ENCODE data around the gene MAGI3.
"Not testable (repeated sequence)": the region's sequence is repeated elsewhere in the genome, so short reads cannot be mapped to it uniquely, and the experiment has no call there.

Gene MAGI3

DNA sequence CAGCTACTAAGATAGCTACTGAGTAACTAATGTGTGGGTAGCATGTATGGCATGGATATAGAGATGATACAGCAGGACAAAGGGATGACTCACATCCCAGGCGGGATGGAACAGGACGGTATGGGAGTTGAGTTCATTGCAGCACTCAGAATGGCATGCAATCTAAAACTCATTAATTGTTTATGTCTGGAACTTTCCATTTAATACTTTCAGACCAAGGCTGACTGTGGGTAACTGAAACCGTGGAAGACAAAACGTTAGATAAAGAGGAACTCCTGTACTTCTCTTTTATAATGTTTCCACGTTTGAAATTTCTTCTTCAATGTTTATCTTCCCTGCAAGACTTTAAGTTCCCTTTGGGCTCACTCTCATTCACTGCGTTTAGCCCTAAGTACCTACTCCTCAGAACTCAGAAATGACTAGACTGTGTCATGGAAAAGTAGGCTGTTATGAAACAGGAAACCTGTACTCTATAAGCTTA lies 151.9 kb downstream of the MAGI3 start:
- no peak overlapping the region for H3K27ac ChIP-seq (ENCODE audit: low read length)
- no peaks in the 10 kb centered on the region for H3K36me3 ChIP-seq (ENCODE audit: control insufficient read depth in 2 of 2, insufficient read depth in 2 of 2, low read length in 2 of 2)
- no peaks in the 10 kb centered on the region for H3K9me3 ChIP-seq (ENCODE audit: control insufficient read depth in 2 of 2, low read length in 2 of 2)
- no peak overlapping the region for H3K9ac ChIP-seq (ENCODE audit: low read length in 2 of 2)
- no peaks in the 10 kb centered on the region for H3K4me1 ChIP-seq (ENCODE audit: control insufficient read depth, insufficient read depth, low read length)
- H3K4me3 ChIP-seq (ENCODE audit: low read length in 2 of 2): no peak overlapping the region
- no peaks in the 10 kb centered on the region for H3K27me3 ChIP-seq (ENCODE audit: control insufficient read depth in 1 of 2, insufficient read depth in 2 of 2, low read length in 2 of 2)

DNA sequence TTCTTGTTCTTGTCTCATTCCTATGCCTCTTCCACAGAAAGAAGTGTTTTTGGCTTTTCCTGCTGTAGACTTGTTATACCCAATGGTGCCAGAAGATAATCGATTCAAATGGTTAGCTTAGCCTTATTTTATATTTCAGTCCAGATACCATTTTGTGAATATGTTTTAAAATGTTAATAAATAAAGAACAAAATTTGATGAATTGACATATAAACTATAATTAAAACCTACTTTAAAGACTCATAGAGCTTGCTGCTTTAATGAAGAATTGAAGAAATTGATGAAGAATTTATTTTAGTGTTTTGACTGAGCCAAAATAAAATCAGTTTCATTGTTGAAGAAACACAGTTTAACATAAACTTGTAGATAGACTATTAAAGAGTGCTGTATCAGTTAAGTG lies 152.8 kb downstream of the MAGI3 start:
- H3K27ac ChIP-seq (ENCODE audit: low read length): no peak overlapping the region
- no peaks in the 10 kb centered on the region for H3K4me1 ChIP-seq (ENCODE audit: control insufficient read depth, insufficient read depth, low read length)
- no peaks in the 10 kb centered on the region for H3K27me3 ChIP-seq (ENCODE audit: control insufficient read depth in 1 of 2, insufficient read depth in 2 of 2, low read length in 2 of 2)
- H3K36me3 ChIP-seq (ENCODE audit: control insufficient read depth in 2 of 2, insufficient read depth in 2 of 2, low read length in 2 of 2): no peaks in the 10 kb centered on the region
- no peak overlapping the region for H3K4me3 ChIP-seq (ENCODE audit: low read length in 2 of 2)
- H3K9me3 ChIP-seq (ENCODE audit: control insufficient read depth in 2 of 2, low read length in 2 of 2): no peaks in the 10 kb centered on the region
- no peak overlapping the region for H3K9ac ChIP-seq (ENCODE audit: low read length in 2 of 2)

- H3K9ac ChIP-seq (ENCODE audit: low read length in 2 of 2): no peak overlapping the region
- H3K27ac ChIP-seq (ENCODE audit: low read length): no peak overlapping the region
- no peaks in the 10 kb centered on the region for H3K9me3 ChIP-seq (ENCODE audit: control insufficient read depth in 2 of 2, low read length in 2 of 2)
- no peaks in the 10 kb centered on the region for H3K36me3 ChIP-seq (ENCODE audit: control insufficient read depth in 2 of 2, insufficient read depth in 2 of 2, low read length in 2 of 2)
- H3K4me3 ChIP-seq (ENCODE audit: low read length in 2 of 2): no peak overlapping the region
- no peaks in the 10 kb centered on the region for H3K27me3 ChIP-seq (ENCODE audit: control insufficient read depth in 1 of 2, insufficient read depth in 2 of 2, low read length in 2 of 2)
- H3K4me1 ChIP-seq (ENCODE audit: control insufficient read depth, insufficient read depth, low read length): no peaks in the 10 kb centered on the region
These were observed 154.9 kb downstream of the MAGI3 start for GRCh38 chr1:113545210-113545609.

GRCh38 chr1:113545626-113546025 lies 155.3 kb downstream of the MAGI3 start:
- H3K4me1 ChIP-seq (ENCODE audit: control insufficient read depth, insufficient read depth, low read length): no peaks in the 10 kb centered on the region
- H3K36me3 ChIP-seq (ENCODE audit: control insufficient read depth in 2 of 2, insufficient read depth in 2 of 2, low read length in 2 of 2): no peaks in the 10 kb centered on the region
- no peaks in the 10 kb centered on the region for H3K9me3 ChIP-seq (ENCODE audit: control insufficient read depth in 2 of 2, low read length in 2 of 2)
- no peaks in the 10 kb centered on the region for H3K27me3 ChIP-seq (ENCODE audit: control insufficient read depth in 1 of 2, insufficient read depth in 2 of 2, low read length in 2 of 2)
- H3K9ac ChIP-seq (ENCODE audit: low read length in 2 of 2): no peak overlapping the region
- no peak overlapping the region for H3K4me3 ChIP-seq (ENCODE audit: low read length in 2 of 2)
- H3K27ac ChIP-seq (ENCODE audit: low read length): no peak overlapping the region

DNA sequence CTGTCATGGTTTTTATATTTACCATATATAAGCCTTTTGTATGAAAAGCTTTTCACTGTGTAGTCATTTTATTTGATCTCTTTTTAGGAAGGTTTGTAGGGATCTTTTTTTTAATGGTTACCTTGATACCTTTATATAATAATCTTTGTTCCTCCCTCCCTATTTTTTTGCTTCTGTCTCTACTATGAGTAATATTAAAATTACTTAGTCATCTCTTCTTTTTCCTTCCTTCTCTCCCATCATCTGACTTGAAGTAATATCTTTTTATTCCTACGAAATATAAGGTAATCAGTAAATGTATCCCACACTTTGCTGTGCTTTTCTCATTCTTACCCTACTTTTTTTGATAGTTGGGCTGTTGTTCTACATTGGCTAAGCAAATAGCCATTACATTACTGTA lies 161.4 kb downstream of the MAGI3 start:
- Histone ChIP-seq H3K4me1 (ENCODE audit: control insufficient read depth, insufficient read depth, low read length) (no peaks in the 10 kb centered on the region), H3K9me3 (ENCODE audit: control insufficient read depth in 2 of 2, low read length in 2 of 2) (no peaks in the 10 kb centered on the region), H3K36me3 (ENCODE audit: control insufficient read depth in 2 of 2, insufficient read depth in 2 of 2, low read length in 2 of 2) (no peaks in the 10 kb centered on the region), H3K9ac (ENCODE audit: low read length in 2 of 2) (no peak overlapping the region), H3K27me3 (ENCODE audit: control insufficient read depth in 1 of 2, insufficient read depth in 2 of 2, low read length in 2 of 2) (no peaks in the 10 kb centered on the region), H3K4me3 (ENCODE audit: low read length in 2 of 2) (no peak overlapping the region), H3K27ac (ENCODE audit: low read length) (no peak overlapping the region)

DNA sequence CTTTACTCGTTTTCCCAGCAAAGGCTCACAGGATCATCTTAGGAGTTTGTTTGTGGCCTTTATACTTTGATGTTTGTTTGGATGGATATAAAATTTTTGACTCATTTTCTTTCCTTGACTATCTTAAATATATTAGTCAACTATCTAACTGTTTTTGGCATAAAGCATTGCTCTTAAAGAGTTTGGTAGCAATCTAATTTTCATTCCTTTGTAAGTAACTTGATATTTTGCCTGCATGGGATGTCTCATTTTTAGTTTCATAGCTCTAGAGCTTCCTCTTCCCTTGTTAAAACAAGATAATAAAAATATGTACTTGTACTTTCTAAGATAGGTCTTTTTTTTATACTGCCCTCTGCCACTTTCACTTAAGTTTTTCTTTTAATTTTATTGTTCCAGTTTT lies 161.9 kb downstream of the MAGI3 start:
- Histone ChIP-seq H3K4me1 (ENCODE audit: control insufficient read depth, insufficient read depth, low read length) (no peaks in the 10 kb centered on the region), H3K36me3 (ENCODE audit: control insufficient read depth in 2 of 2, insufficient read depth in 2 of 2, low read length in 2 of 2) (no peaks in the 10 kb centered on the region), H3K27ac (ENCODE audit: low read length) (no peak overlapping the region), H3K9ac (ENCODE audit: low read length in 2 of 2) (no peak overlapping the region), H3K4me3 (ENCODE audit: low read length in 2 of 2) (no peak overlapping the region), H3K9me3 (ENCODE audit: control insufficient read depth in 2 of 2, low read length in 2 of 2) (no peaks in the 10 kb centered on the region), H3K27me3 (ENCODE audit: control insufficient read depth in 1 of 2, insufficient read depth in 2 of 2, low read length in 2 of 2) (no peaks in the 10 kb centered on the region)

DNA sequence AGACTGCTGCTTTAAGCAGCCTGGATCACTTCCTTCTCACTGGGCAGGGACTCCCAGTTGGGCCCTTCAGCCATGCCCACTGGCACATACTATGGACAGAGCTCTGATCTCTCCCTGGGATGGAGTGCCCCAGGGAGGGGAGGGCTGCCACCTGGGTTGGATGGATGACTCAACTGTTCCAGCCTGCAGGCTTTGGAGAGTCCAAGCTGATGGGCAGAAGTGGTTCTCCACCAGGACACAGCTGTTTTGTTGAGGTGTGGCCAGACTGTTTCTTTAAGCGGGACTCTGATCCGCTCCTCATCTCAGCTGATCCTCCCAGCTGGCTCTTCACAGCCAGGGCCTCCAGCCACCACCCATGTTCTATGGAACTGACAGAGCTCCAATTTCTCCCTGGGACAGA lies 166.9 kb downstream of the MAGI3 start:
- Histone ChIP-seq H3K4me1 (ENCODE audit: control insufficient read depth, insufficient read depth, low read length) (no peaks in the 10 kb centered on the region), H3K9me3 (ENCODE audit: control insufficient read depth in 2 of 2, low read length in 2 of 2) (no peaks in the 10 kb centered on the region), H3K9ac (ENCODE audit: low read length in 2 of 2) (no peak overlapping the region), H3K36me3 (ENCODE audit: control insufficient read depth in 2 of 2, insufficient read depth in 2 of 2, low read length in 2 of 2) (no peaks in the 10 kb centered on the region), H3K27ac (ENCODE audit: low read length) (no peak overlapping the region), H3K4me3 (ENCODE audit: low read length in 2 of 2) (no peak overlapping the region), H3K27me3 (ENCODE audit: control insufficient read depth in 1 of 2, insufficient read depth in 2 of 2, low read length in 2 of 2) (no peaks in the 10 kb centered on the region)

- Histone ChIP-seq H3K4me3 (ENCODE audit: low read length in 2 of 2) (no peak overlapping the region), H3K9me3 (ENCODE audit: control insufficient read depth in 2 of 2, low read length in 2 of 2) (peaks cover 0 to 7% of the 10 kb centered on the region in 2 donors), H3K4me1 (ENCODE audit: control insufficient read depth, insufficient read depth, low read length) (no peaks in the 10 kb centered on the region), H3K36me3 (ENCODE audit: control insufficient read depth in 2 of 2, insufficient read depth in 2 of 2, low read length in 2 of 2) (no peaks in the 10 kb centered on the region), H3K9ac (ENCODE audit: low read length in 2 of 2) (no peak overlapping the region), H3K27ac (ENCODE audit: low read length) (no peak overlapping the region), H3K27me3 (ENCODE audit: control insufficient read depth in 1 of 2, insufficient read depth in 2 of 2, low read length in 2 of 2) (no peaks in the 10 kb centered on the region)
These were observed 175.3 kb downstream of the MAGI3 start for GRCh38 chr1:113565621-113566020.

DNA sequence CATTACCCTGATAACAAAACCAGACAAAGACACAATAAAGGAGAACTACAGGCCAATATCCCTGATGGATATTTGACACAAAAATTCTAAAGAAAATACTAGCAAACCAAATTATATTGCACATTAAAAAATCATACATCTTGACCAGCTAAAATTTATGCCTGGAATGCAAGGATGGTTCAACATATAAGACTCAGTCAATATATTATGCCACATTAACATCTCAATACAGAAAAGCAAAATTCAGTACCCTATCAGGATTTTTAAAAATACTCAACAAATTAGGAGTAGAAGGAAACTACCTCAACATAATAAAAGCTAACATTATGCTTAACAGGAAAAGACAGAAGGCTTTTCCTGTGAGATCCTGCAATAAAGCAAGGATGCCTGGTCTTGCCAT lies 177.1 kb downstream of the MAGI3 start:
- Histone ChIP-seq H3K27ac (ENCODE audit: low read length) (no peak overlapping the region), H3K27me3 (ENCODE audit: control insufficient read depth in 1 of 2, insufficient read depth in 2 of 2, low read length in 2 of 2) (no peaks in the 10 kb centered on the region), H3K4me1 (ENCODE audit: control insufficient read depth, insufficient read depth, low read length) (no peaks in the 10 kb centered on the region), H3K36me3 (ENCODE audit: control insufficient read depth in 2 of 2, insufficient read depth in 2 of 2, low read length in 2 of 2) (no peaks in the 10 kb centered on the region), H3K9me3 (ENCODE audit: control insufficient read depth in 2 of 2, low read length in 2 of 2) (peaks cover 0 to 7% of the 10 kb centered on the region in 2 donors), H3K9ac (ENCODE audit: low read length in 2 of 2) (no peak overlapping the region), H3K4me3 (ENCODE audit: low read length in 2 of 2) (no peak overlapping the region)

GRCh38 chr1:113575744-113576260 lies 185.5 kb downstream of the MAGI3 start:
- not testable (repeated sequence) for H3K4me1 ChIP-seq (ENCODE audit: control insufficient read depth, insufficient read depth, low read length); H3K27ac ChIP-seq (ENCODE audit: low read length); H3K4me3 ChIP-seq (ENCODE audit: low read length in 2 of 2); H3K27me3 ChIP-seq (ENCODE audit: control insufficient read depth in 1 of 2, insufficient read depth in 2 of 2, low read length in 2 of 2); H3K9me3 ChIP-seq (ENCODE audit: control insufficient read depth in 2 of 2, low read length in 2 of 2); H3K9ac ChIP-seq (ENCODE audit: low read length in 2 of 2); H3K36me3 ChIP-seq (ENCODE audit: control insufficient read depth in 2 of 2, insufficient read depth in 2 of 2, low read length in 2 of 2)

- H3K4me1 ChIP-seq (ENCODE audit: control insufficient read depth, insufficient read depth, low read length): no peaks in the 10 kb centered on the region
- H3K27me3 ChIP-seq (ENCODE audit: control insufficient read depth in 1 of 2, insufficient read depth in 2 of 2, low read length in 2 of 2): no peaks in the 10 kb centered on the region
- no peak overlapping the region for H3K4me3 ChIP-seq (ENCODE audit: low read length in 2 of 2)
- no peak overlapping the region for H3K27ac ChIP-seq (ENCODE audit: low read length)
- H3K36me3 ChIP-seq (ENCODE audit: control insufficient read depth in 2 of 2, insufficient read depth in 2 of 2, low read length in 2 of 2): no peaks in the 10 kb centered on the region
- no peaks in the 10 kb centered on the region for H3K9me3 ChIP-seq (ENCODE audit: control insufficient read depth in 2 of 2, low read length in 2 of 2)
- no peak overlapping the region for H3K9ac ChIP-seq (ENCODE audit: low read length in 2 of 2)
These were observed 186.0 kb downstream of the MAGI3 start for GRCh38 chr1:113576271-113576670.

Data from stomach smooth muscle (tissue), 2 donors.